SU-DHL-6 (cell line): Measurements from ENCODE around the gene SFXN2.

Experiments
- CTCF ChIP-seq: fragments of 200-600 bp; sonication (generic); IDR thresholded peaks from one replicate; pipeline ENCODE4 v1.5.1; 2017; ENCODE audit warnings: antibody characterized with exemption, mild to moderate bottlenecking, low read length, moderate library complexity; ENCODE audit not compliant: insufficient read depth, poor library complexity, severe bottlenecking
- EZH2phosphoT487 ChIP-seq: fragments of 200-600 bp; sonication (generic), shearing (Covaris generic); conservative IDR thresholded peaks from 2 replicates; pipeline ENCODE4 v1.6.1; 2018; ENCODE audit warnings: mild to moderate bottlenecking, antibody characterized with exemption, low read length, moderate library complexity, mixed read lengths

GRCh38 chr10:102678842-102679289 is 35.6 kb upstream of the SFXN2 start:
- peak; percentile 48 for TF ChIP-seq CTCF
- TF ChIP-seq EZH2phosphoT487: no peak
